Articular chondrocyte of knee joint (primary cell): ENCODE results near the gene NR5A1. TPM values are rescaled to one million over a fixed set of nuclear protein-coding genes. Genes with fewer than 3 reads are reported as not detected.

Experiments used
- total RNA-seq: library from RNA; depleted of rRNA; stranded (reverse); fragments of >200 nt; gene quantifications from 2 replicates; pipeline ENCODE4 v1.2.3, GENCODE V29; 2012

NR5A1 gene
- total RNA-seq: not detected in 2 replicates

DNA sequence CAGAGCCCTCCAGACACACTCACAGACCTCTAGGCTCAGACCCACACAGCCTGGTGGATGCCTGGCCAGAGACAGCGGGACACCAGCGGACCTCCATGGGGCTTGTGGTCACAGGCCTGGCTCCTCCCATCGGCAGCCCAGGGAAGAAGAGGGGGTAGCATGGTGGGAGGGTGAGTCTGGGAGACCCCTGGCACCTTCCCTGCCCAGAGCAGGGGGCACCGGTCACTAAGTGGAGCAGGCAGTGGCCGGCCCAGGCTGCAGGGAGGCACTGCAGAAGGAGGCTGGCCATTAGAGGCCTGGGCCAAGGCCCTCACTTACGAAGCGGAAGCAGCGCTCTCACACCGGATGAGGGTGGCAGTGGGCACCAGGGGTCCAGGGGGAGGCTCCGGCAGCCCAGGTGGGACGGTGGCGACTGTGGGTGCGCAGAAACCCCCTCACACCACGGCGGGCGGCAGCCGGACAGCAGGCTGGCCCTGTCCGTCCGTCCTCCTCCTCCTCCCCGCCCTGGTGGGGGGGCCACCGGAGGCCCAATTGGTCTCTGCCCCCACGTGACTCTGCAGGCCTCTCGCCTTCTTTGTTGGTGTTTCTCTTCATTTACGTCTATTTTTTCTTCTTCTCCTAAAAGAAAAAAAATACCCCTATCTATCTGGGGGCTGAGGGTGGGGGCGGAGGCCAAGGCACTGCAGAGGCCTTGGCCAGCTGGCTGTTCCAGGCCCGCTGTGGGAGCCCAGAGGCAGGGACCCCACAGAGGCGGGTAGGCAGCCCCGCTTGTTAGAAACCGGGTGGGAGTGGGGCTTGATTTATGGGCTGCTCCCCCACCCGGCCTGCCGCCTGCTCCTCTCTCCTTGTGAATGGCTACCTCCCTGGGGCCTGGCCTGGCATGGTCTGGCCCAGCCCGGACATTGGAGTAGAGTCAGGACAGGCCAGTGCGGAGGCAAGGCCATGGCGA is at the start of gene NR5A1:
Gene NR5A1 (minus strand): TSS at position 469 of the 949 bp plus-strand sequence. CDS start 4,004 bp downstream, outside the sequence.

DNA sequence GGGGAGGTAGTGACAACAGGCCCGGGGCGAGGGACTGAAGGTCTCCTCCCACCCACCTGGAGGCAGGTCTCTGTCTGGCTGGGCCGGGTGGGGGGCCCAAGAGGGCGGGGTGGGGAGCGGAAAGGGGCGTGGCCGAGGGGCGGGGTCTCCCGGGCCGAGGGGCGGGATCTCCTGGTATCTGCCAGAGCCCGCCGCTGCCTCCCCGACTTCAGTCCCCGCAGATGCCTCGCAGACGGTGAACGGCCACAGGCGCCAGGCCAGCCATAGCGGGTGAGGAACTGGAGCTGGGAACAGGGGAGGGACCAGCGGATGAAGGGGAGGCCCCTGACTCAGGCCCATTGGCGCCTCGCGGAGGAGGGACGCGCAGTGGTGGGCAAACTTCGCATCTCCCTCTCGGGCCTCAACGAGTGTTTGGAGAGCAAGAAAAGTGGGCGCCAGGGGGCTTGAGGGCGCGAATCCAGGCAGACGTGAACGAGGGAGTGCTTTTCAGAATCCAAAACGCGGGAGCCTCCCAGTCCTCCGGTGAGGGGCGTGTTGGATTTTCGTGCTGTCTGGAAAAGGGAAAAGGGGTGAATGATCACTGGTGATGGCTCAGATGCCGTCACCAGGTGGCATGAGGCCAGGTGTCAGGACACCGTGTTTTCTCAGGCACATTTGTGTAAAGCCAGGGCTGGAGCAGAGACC is 56.8 kb downstream of the NR5A1 start, which contains the start of gene ADGRD2:
Gene ADGRD2 (plus strand): TSS at position 211 of the 684 bp plus-strand sequence. CDS start 1,216 bp downstream, outside the sequence.

Other genes starting within 250 kb of the NR5A1 start
- gene NEK6, start 249.4 kb downstream of the NR5A1 start, total RNA-seq: 50.0 and 52.7 TPM in 2 replicates
- 180 and 203 TPM in 2 replicates for gene PSMB7, start 92.0 kb downstream of the NR5A1 start, total RNA-seq
- not detected in 2 replicates for gene ADGRD2, start 56.9 kb downstream of the NR5A1 start, total RNA-seq